Endothelial cell of umbilical vein (primary cell): Measurements from ENCODE around the gene TSPAN31. TPM values are rescaled to one million over a fixed set of nuclear protein-coding genes. Genes with fewer than 3 reads are reported as not detected.

Source experiments
- BruUV-seq: library from RNA; stranded (reverse); fragments of 400-500 nt; replicated peaks from 2 replicates; lab custom pipeline; 2021; lab: Mats Ljungman, UMichigan
- CTCF ChIA-PET: fragments of 300-600, 350-600 bp; sonication (Branson Sonifier 250); formaldehyde crosslinking; loops from one replicate; lab custom pipeline; 2021; ENCODE audit warnings: antibody characterized with exemption, inconsistent platforms; lab: Charles Lee
- POLR2A ChIA-PET: fragments of 300-600, 350-600 bp; sonication (Branson Sonifier 250); formaldehyde crosslinking; loops from one replicate; lab custom pipeline; 2021; ENCODE audit warnings: antibody characterized with exemption, inconsistent platforms; lab: Charles Lee
- DNase-seq: peaks from one replicate; pipeline ENCODE4 v3.0.0-alpha.2; 2011; ENCODE audit warnings: low read depth, low spot score
- FAIRE-seq: peaks from 2 replicates; lab custom pipeline; 2011; peaks lifted over from hg19 to GRCh38; lab: Jason Lieb, UNC
- H2AFZ ChIP-seq: 2 replicates; pipeline ENCODE4 v1.6.0; 2012; ENCODE audit warnings: low read depth, low read length, control low read depth, inconsistent platforms
- H3K27ac ChIP-seq: 2 replicates; pipeline ENCODE4 v1.5.1; 2011; ENCODE audit warnings: low read depth, mild to moderate bottlenecking, control low read depth, low read length, moderate library complexity; ENCODE audit not compliant: insufficient read depth
- H3K27me3 ChIP-seq, 2 experiments: 2 replicates each; pipeline versions ENCODE4 v1.6.0 to v1.6.1; 2011; ENCODE audit warnings: low read length in 2 of 2, mixed read lengths in 1 of 2; ENCODE audit not compliant: control insufficient read depth in 2 of 2, insufficient read depth in 2 of 2
- H3K36me3 ChIP-seq, 2 experiments: 2 replicates in 1 of 2; 3 replicates in 1 of 2; pipeline ENCODE4 v1.5.1; 2011; ENCODE audit warnings: low read length in 2 of 2, mild to moderate bottlenecking in 1 of 2, moderate library complexity in 1 of 2; ENCODE audit not compliant: control insufficient read depth in 2 of 2, insufficient read depth in 2 of 2; ENCODE audit errors: extremely low read depth in 1 of 2
- H3K4me1 ChIP-seq: 3 replicates; pipeline ENCODE4 v1.5.1; 2011; ENCODE audit warnings: mild to moderate bottlenecking, low read length; ENCODE audit not compliant: control insufficient read depth, insufficient read depth; ENCODE audit errors: extremely low read depth
- H3K4me2 ChIP-seq: 2 replicates; pipeline ENCODE4 v1.6.1; 2011; ENCODE audit warnings: low read length, control low read depth, mixed read lengths; ENCODE audit not compliant: insufficient read depth
- H3K4me3 ChIP-seq, 3 experiments: fragments of 200-600 bp in 1 of 3; sonication (generic), shearing (Covaris generic) in 1 of 3; replicated peaks in 1 of 3; 2 replicates each; pipeline ENCODE4 v1.5.1; 2011 to 2016; ENCODE audit warnings: control low read depth in 3 of 3, low read length in 3 of 3, mild to moderate bottlenecking in 2 of 3, inconsistent platforms in 1 of 3, low read depth in 1 of 3, moderate library complexity in 1 of 3; ENCODE audit not compliant: insufficient read depth in 1 of 3
- H3K79me2 ChIP-seq: 2 replicates; pipeline ENCODE4 v1.6.0; 2012; ENCODE audit warnings: low read length, inconsistent platforms; ENCODE audit not compliant: control insufficient read depth, insufficient read depth
- H3K9ac ChIP-seq: replicated peaks from 2 replicates; pipeline ENCODE3; 2011; ENCODE audit warnings: low read length, control low read depth; ENCODE audit not compliant: insufficient read depth; ENCODE audit errors: extremely low read depth
- H3K9me1 ChIP-seq: replicated peaks from 3 replicates; pipeline ENCODE4 v1.6.0; 2011; ENCODE audit warnings: mild to moderate bottlenecking, low read length; ENCODE audit not compliant: control insufficient read depth, insufficient read depth; ENCODE audit errors: extremely low read depth
- H3K9me3 ChIP-seq: replicated peaks from 2 replicates; pipeline ENCODE4 v1.5.1; 2012; ENCODE audit warnings: low read length, inconsistent platforms; ENCODE audit not compliant: control insufficient read depth, insufficient read depth
- H4K20me1 ChIP-seq: replicated peaks from 2 replicates; pipeline ENCODE3; 2011; ENCODE audit warnings: mild to moderate bottlenecking, low read length; ENCODE audit not compliant: control insufficient read depth, insufficient read depth; ENCODE audit errors: extremely low read depth
- EZH2 ChIP-seq: IDR thresholded peaks from 2 replicates; pipeline ENCODE4 v1.6.1; 2012; ENCODE audit warnings: borderline replicate concordance, low read depth, mild to moderate bottlenecking, moderate library complexity, low read length, inconsistent platforms; ENCODE audit not compliant: severe bottlenecking
- GATA2 ChIP-seq: IDR thresholded peaks from 2 replicates; pipeline ENCODE4 v1.7.0; 2011; ENCODE audit warnings: low read depth, mild to moderate bottlenecking, moderate library complexity, mixed read lengths, low read length; ENCODE audit not compliant: insufficient read length, insufficient read depth
- JUN ChIP-seq: IDR thresholded peaks from 2 replicates; pipeline ENCODE4 v1.6.1; 2011; ENCODE audit warnings: borderline replicate concordance, low read depth; ENCODE audit not compliant: insufficient read length, insufficient read depth
- POLR2A ChIP-seq: IDR thresholded peaks from 2 replicates; pipeline ENCODE4 v1.6.1; 2012; ENCODE audit warnings: low read depth, mild to moderate bottlenecking, control low read depth, low read length
- POLR2AphosphoS5 ChIP-seq: IDR thresholded peaks from 2 replicates; pipeline ENCODE4 v1.6.1; 2012; ENCODE audit warnings: low read depth, mild to moderate bottlenecking, control low read depth, low read length, moderate library complexity; ENCODE audit not compliant: insufficient read depth
- dilution Hi-C: fragments of 300-500 bp; cut with MboI; formaldehyde crosslinking; loops from one replicate; pipeline ENCODE4 v1.15.0; 2019; ENCODE audit warnings: low sequenced_read_pairs; ENCODE audit not compliant: extremely low pct_ligation_motif_present
- intact Hi-C: fragments of 100-400 bp; cut with micrococcal nuclease; formaldehyde crosslinking; loops from one replicate; pipeline ENCODE4 v1.10.0; 2022
- polyA plus RNA-seq, 4 experiments: library from polyadenylated mRNA; depleted of rRNA in 3 of 4; stranded (reverse) in 3 of 4; unstranded in 1 of 4; fragments of >200 nt; gene quantifications; 2 replicates each; pipeline versions ENCODE4 v1.2.1 to v1.2.3, GENCODE V29; 2011 to 2012; ENCODE audit warnings: missing spikeins in 1 of 4
- total RNA-seq: library from RNA; stranded (reverse); gene quantifications from 2 replicates; pipeline ENCODE4 v1.2.3, GENCODE V29; 2021
- TF ChIP-seq, protein P1 (sequence below): IDR thresholded peaks from 2 replicates; pipeline ENCODE4 v1.6.1; 2011; ENCODE audit not compliant: insufficient read depth, insufficient read length

Gene TSPAN31
- total and polyA plus RNA-seq, 2 donors (not counting 3 experiments of a cell fraction or from before 2014, with no cell fraction given), result 15.0 to 43.9 TPM

DNA sequence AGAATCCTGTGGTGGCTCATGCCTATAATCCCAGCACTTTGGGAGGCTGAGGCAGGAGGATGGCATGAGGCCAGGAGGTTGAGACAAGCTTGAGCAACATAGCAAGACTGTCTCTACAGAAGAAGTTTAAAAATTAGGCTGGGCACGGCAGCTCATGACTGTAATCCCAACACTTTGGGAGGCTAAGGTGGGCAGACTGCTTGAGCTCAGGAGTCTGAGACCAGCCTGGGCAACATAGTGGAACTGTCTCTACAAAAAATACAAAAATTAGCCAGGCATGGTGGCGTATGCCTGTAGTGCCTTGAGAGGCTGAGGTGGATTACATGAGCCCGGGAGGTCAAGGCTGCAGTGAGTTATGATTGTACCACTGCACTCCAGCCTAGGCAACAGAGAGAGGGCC lies 23.0 kb downstream of the TSPAN31 start:
- H3K9ac ChIP-seq, result no peak overlapping the region
- no peak overlapping the region for H2AFZ ChIP-seq
- no peak for TF ChIP-seq GATA2
- no peak for TF ChIP-seq JUN
- no peak for TF ChIP-seq POLR2AphosphoS5
- H3K27me3 ChIP-seq, result peaks cover 33 to 35% of the 10 kb centered on the region in 2 experiments
- H3K4me1 ChIP-seq, result peaks cover 26% of the 10 kb centered on the region
- no peak overlapping the region for H3K27ac ChIP-seq
- peaks cover 2% of the 10 kb centered on the region for H3K79me2 ChIP-seq
- no peaks in the 10 kb centered on the region for H4K20me1 ChIP-seq
- no TSS peak for BruUV-seq
- FAIRE-seq, result no peak
- dilution Hi-C loops (no loop called here), intact Hi-C loops (no loop called here)
- no peak overlapping the region for H3K4me2 ChIP-seq
- H3K9me3 ChIP-seq, result no peaks in the 10 kb centered on the region
- H3K4me3 ChIP-seq, result no peak overlapping the region
- no peaks in the 10 kb centered on the region for H3K9me1 ChIP-seq
- H3K36me3 ChIP-seq, result peaks cover 0 to 2% of the 10 kb centered on the region in 2 experiments
- POLR2A ChIA-PET, result no interaction called here
- no peak for DNase-seq
- CTCF ChIA-PET, result interaction anchor here (0.9 to 4.6 kb wide), 3 partner anchors 8 to 15 kb away, joined by 3 to 48 read pairs (median 4); partner anchors contain the start of genes MARCHF9 and TSFM

DNA sequence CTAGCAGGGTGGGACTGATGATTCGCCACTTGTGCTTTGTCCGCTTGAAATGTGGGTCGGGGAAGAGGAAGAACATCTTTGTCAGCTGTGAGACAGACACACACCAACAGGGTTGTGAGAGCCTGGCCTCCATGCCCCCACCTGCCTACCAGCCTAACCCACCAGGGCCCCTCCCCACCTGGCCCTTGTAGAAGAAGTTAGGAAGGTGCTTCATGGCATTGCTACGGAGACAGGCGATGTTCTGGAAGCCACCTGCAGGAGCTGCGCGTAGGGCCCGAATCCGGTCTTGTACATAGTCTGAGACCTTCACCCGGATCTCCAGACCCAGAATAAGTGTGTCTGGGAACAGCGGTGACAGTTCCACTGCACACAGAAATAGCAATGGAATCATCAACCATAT lies 24.8 kb downstream of the TSPAN31 start:
- Histone ChIP-seq H3K4me2 (no peak overlapping the region), H3K9me1 (no peaks in the 10 kb centered on the region), H3K79me2 (peaks cover 2% of the 10 kb centered on the region), H2AFZ (no peak overlapping the region), H3K27ac (no peak overlapping the region), H3K9me3 (no peaks in the 10 kb centered on the region), H3K36me3 (peaks cover 0 to 2% of the 10 kb centered on the region in 2 experiments), H4K20me1 (no peaks in the 10 kb centered on the region), H3K4me1 (peaks cover 30% of the 10 kb centered on the region), H3K4me3 (no peak overlapping the region), H3K27me3 (peaks cover 22 to 24% of the 10 kb centered on the region in 2 experiments), H3K9ac (no peak overlapping the region)
- no TSS peak for BruUV-seq
- dilution Hi-C loops, result no loop called here
- DNase-seq, result no peak
- TF ChIP-seq, protein P1, sequence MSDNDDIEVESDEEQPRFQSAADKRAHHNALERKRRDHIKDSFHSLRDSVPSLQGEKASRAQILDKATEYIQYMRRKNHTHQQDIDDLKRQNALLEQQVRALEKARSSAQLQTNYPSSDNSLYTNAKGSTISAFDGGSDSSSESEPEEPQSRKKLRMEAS, result no peak
- TF ChIP-seq POLR2A (no peak), JUN (no peak), EZH2 (no peak), GATA2 (no peak)
- CTCF ChIA-PET, result interaction anchor here (1.3 kb wide), 1 partner anchor 13 kb away, joined by 4 read pairs; the partner anchor contains the start of gene TSFM
- POLR2A ChIA-PET, result no interaction called here
- FAIRE-seq, result no peak
- intact Hi-C loops, result no loop called here
